ENCODE data around the gene HPCAL4.

HPCAL4 gene

DNA sequence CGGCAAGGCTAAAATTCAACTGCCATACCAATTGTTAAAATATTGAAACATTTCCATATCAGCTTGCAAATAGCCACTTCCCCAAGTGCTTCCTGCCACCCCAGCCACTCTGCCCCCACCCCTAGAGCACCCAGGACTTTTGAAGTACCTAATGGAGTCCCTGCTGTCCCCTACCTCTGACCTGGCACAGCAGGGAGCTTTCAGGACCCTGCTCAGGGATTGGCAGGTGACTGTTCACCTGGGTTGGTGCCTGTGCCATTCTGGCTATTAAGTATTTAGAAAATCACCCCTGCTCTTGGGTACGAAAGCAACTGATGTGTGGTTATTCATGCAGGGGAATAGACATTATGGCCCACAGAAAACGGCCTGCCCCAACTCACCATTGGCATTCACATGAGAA, 9.1 kb upstream of the HPCAL4 start:
- Histone ChIP-seq H3K27me3 (replicated peaks; ENCODE audit: control insufficient read depth, insufficient read depth, low read length) (no peaks in the 10 kb centered on the region), H3K4me3 (replicated peaks; ENCODE audit: low read depth, low read length) (no peak overlapping the region), H3K36me3 (ENCODE audit: control insufficient read depth, insufficient read depth, low read length) (no peaks in the 10 kb centered on the region)
- TF ChIP-seq, protein P1, sequence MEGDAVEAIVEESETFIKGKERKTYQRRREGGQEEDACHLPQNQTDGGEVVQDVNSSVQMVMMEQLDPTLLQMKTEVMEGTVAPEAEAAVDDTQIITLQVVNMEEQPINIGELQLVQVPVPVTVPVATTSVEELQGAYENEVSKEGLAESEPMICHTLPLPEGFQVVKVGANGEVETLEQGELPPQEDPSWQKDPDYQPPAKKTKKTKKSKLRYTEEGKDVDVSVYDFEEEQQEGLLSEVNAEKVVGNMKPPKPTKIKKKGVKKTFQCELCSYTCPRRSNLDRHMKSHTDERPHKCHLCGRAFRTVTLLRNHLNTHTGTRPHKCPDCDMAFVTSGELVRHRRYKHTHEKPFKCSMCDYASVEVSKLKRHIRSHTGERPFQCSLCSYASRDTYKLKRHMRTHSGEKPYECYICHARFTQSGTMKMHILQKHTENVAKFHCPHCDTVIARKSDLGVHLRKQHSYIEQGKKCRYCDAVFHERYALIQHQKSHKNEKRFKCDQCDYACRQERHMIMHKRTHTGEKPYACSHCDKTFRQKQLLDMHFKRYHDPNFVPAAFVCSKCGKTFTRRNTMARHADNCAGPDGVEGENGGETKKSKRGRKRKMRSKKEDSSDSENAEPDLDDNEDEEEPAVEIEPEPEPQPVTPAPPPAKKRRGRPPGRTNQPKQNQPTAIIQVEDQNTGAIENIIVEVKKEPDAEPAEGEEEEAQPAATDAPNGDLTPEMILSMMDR (IDR thresholded peaks at IDR 0.05; ENCODE audit: insufficient read depth, low read length, poor library complexity, severe bottlenecking), result no peak
- no peak for DNase-seq (ENCODE audit: extremely low read depth, insufficient read length)

DNA sequence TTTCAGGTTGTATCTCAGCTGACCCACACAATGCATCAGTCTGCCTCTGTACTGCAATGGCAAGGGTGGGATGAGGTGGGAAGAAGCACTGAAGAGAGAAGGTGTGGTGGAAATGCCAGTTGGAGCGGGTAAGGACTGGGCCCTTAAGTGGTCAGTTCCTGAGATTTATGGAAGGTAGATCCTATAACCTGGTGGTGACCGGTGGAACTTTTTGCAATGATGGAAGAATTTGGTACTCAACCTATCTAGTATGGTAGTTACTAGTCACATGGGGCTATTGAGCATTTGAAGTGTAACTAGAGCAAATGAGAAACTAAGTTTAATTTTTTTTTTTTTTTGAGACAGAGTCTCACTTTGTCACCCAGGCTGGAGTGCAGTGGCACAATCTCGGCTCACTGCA, 8.2 kb upstream of the HPCAL4 start:
- Histone ChIP-seq H3K4me3 (replicated peaks; ENCODE audit: low read depth, low read length) (no peak overlapping the region), H3K27me3 (replicated peaks; ENCODE audit: control insufficient read depth, insufficient read depth, low read length) (no peaks in the 10 kb centered on the region), H3K36me3 (ENCODE audit: control insufficient read depth, insufficient read depth, low read length) (no peaks in the 10 kb centered on the region)
- TF ChIP-seq, protein P1 (IDR thresholded peaks at IDR 0.05; ENCODE audit: insufficient read depth, low read length, poor library complexity, severe bottlenecking), result no peak
- no peak for DNase-seq (ENCODE audit: extremely low read depth, insufficient read length)

DNA sequence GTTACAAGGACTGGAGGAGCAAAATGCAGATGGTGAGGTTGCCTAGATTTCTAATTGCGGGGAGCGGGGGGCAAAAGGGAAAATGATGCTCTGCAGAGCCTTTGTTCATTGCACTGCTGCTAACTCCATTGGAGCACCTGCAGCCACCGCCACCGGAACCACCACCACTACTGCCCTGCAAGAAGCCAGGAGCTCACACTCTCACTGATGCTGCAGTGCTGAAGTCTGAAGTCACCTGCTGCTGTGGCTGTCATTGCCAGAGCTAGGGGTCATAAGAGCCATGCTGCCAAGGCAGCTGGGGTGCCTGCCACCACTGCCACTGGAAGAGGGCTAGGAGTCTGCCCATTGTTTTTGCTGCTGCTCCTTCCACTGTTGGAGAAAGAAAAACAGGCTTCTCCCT, 7.3 kb upstream of the HPCAL4 start:
- no peak overlapping the region for H3K4me3 ChIP-seq (replicated peaks; ENCODE audit: low read depth, low read length)
- no peaks in the 10 kb centered on the region for H3K27me3 ChIP-seq (replicated peaks; ENCODE audit: control insufficient read depth, insufficient read depth, low read length)
- no peaks in the 10 kb centered on the region for H3K36me3 ChIP-seq (ENCODE audit: control insufficient read depth, insufficient read depth, low read length)
- TF ChIP-seq, protein P1 (IDR thresholded peaks at IDR 0.05; ENCODE audit: insufficient read depth, low read length, poor library complexity, severe bottlenecking), result no peak
- DNase-seq (ENCODE audit: extremely low read depth, insufficient read length), result no peak

DNA sequence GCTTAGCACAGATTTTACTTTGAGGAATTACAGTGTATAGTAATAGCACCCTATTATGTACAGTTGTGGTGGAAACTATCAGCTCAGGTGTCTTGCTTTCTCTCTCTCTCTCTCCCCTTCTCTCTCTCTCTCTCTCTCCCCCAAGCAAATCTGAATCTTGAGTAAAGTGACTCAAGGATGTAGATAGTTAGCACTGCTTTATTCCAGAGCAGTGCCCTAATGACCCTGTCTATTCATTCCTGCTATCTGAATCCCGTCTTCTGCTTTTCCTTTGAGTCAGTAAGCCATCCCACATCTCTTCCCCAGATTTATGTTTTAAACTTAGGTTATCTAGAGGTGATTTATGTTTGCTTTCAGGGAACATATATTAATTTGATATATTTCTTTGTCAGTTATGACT, 5.2 kb upstream of the HPCAL4 start:
- Histone ChIP-seq H3K36me3 (ENCODE audit: control insufficient read depth, insufficient read depth, low read length) (no peaks in the 10 kb centered on the region), H3K4me3 (replicated peaks; ENCODE audit: low read depth, low read length) (no peak overlapping the region), H3K27me3 (replicated peaks; ENCODE audit: control insufficient read depth, insufficient read depth, low read length) (no peaks in the 10 kb centered on the region)
- TF ChIP-seq, protein P1 (IDR thresholded peaks at IDR 0.05; ENCODE audit: insufficient read depth, low read length, poor library complexity, severe bottlenecking), result no peak
- DNase-seq (ENCODE audit: extremely low read depth, insufficient read length), result no peak

DNA sequence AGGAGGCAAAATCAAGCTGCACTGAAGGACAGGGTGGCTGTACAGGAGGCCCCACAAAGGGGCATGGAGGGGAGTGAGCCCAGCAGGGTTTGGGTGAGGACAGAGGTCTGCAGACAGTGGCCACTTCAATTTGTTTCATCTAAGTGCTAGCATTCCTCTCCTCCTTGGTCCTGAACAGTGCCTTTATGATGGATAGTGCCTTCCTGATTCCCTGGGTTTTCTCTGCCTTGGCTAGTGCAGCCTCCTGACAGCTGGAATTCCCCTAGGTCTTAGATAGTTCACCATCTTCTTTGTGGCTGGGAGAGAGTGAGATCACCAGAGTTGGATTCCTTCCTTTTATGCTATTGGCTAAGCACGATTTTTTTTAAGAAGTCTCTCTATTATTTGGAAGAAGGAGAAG, 3.8 kb upstream of the HPCAL4 start:
- Histone ChIP-seq H3K27me3 (replicated peaks; ENCODE audit: control insufficient read depth, insufficient read depth, low read length) (no peaks in the 10 kb centered on the region), H3K4me3 (replicated peaks; ENCODE audit: low read depth, low read length) (no peak overlapping the region), H3K36me3 (ENCODE audit: control insufficient read depth, insufficient read depth, low read length) (no peaks in the 10 kb centered on the region)
- DNase-seq (ENCODE audit: extremely low read depth, insufficient read length), result no peak
- TF ChIP-seq, protein P1 (IDR thresholded peaks at IDR 0.05; ENCODE audit: insufficient read depth, low read length, poor library complexity, severe bottlenecking), result no peak

DNA sequence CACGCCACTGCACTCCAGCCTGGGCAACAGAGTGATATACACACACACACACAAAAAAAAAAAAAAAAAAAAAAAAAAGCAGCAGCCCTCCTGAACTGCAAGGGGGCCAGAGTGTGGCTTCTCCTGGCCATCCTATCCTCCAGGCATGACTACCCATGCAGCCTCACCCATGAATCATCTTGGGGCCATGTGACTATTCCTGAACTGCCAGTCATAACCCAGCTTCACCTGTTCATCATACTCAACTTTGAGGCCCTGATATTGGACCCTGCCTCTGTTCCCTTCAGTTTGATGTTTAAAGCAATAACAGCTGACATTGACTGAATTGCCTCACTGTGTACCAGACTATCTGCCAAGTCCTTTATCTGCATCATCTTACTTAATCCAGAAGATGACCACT, 2.8 kb upstream of the HPCAL4 start:
- no peak overlapping the region for H3K4me3 ChIP-seq (replicated peaks; ENCODE audit: low read depth, low read length)
- DNase-seq (ENCODE audit: extremely low read depth, insufficient read length), result no peak
- TF ChIP-seq, protein P1 (IDR thresholded peaks at IDR 0.05; ENCODE audit: insufficient read depth, low read length, poor library complexity, severe bottlenecking), result no peak
- no peaks in the 10 kb centered on the region for H3K36me3 ChIP-seq (ENCODE audit: control insufficient read depth, insufficient read depth, low read length)
- H3K27me3 ChIP-seq (replicated peaks; ENCODE audit: control insufficient read depth, insufficient read depth, low read length), result no peaks in the 10 kb centered on the region; the same call in 1 of the 2 replicates
